ENCODE data around the gene NIM1K.

GRCh38 chr5:43315682-43316081, 123.7 kb downstream of the NIM1K start:
- no peak for TF ChIP-seq CTCF (IDR thresholded peaks at IDR 0.05 in 4 of 5, conservative IDR thresholded peaks at IDR 0.05 in 1 of 5)
- no peak for TF ChIP-seq POLR2A (IDR thresholded peaks at IDR 0.05)

Data from gastrocnemius medialis (tissue), 4 donors.